Adipocyte (in vitro differentiated cells): ENCODE data around the gene FBXL16.

Experiments used
- DNase-seq: peaks from one replicate; pipeline ENCODE4 v3.0.0-alpha.2; 2015; ENCODE audit warnings: low read depth
- H3K27me3 ChIP-seq: replicated peaks from 2 replicates; pipeline ENCODE4 v1.7.0; 2013; ENCODE audit warnings: mild to moderate bottlenecking, low read length, moderate library complexity; ENCODE audit not compliant: control insufficient read depth, insufficient read depth
- H3K36me3 ChIP-seq: 2 replicates; pipeline ENCODE4 v1.7.0; 2013; ENCODE audit warnings: low read length, mild to moderate bottlenecking, moderate library complexity; ENCODE audit not compliant: control insufficient read depth, insufficient read depth, severe bottlenecking
- H3K4me1 ChIP-seq: 2 replicates; pipeline ENCODE4 v1.7.0; 2013; ENCODE audit warnings: mild to moderate bottlenecking, low read length, moderate library complexity; ENCODE audit not compliant: control insufficient read depth, insufficient read depth
- H3K4me3 ChIP-seq: 2 replicates; pipeline ENCODE4 v1.7.0; 2013; ENCODE audit warnings: mild to moderate bottlenecking, low read length, moderate library complexity
- H3K9ac ChIP-seq: 2 replicates; pipeline ENCODE4 v1.7.0; 2013; ENCODE audit warnings: mild to moderate bottlenecking, low read length, moderate library complexity
- H3K9me3 ChIP-seq: 2 replicates; pipeline ENCODE4 v1.7.0; 2013; ENCODE audit warnings: mild to moderate bottlenecking, low read length, moderate library complexity; ENCODE audit not compliant: control insufficient read depth

Gene FBXL16

DNA sequence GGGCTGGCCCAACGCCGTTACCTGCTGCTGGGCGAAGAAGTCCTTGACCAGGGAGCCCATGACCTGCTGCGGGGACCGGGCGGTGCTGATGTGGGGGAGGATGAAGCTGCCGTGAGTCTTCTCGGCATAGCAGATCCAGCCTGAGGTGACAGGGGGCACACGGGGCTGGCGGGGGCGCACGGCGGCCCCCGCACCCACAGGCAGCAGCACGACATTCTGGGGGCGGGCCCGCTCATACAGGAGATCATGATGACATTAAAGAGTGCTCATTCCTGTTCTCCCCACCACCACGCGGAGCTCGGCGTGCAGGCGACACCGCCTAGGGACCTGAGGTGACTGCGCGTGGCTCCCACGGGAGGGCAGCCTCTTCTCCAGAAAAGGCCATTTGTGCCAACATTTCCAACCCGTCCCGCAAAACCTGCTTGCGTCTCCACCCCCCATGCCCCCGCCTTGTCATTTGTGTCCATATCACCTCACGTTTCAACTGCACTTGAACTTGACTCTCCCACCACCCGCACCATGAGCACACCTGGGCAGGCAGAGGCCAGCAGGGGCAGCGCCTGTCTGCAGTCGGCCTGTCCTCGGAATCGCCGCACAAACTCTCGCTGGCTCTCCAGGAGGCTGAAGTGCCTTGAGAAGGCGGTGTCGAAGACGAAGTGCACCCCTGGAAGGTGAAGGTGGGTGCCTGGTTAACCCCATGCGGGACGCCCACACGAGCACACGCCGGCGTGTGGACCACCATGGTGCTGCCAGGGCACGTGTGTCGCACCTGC lies 28.8 kb upstream of the FBXL16 start:
- peaks cover 46% of the 10 kb centered on the region for H3K36me3 ChIP-seq
- H3K27me3 ChIP-seq: no peaks in the 10 kb centered on the region
- no peak overlapping the region for H3K4me3 ChIP-seq
- H3K9ac ChIP-seq: no peak overlapping the region
- H3K4me1 ChIP-seq: no peaks in the 10 kb centered on the region
- no peaks in the 10 kb centered on the region for H3K9me3 ChIP-seq
- DNase-seq: no peak

- no peak for DNase-seq
- Histone ChIP-seq H3K36me3 (peaks cover 46% of the 10 kb centered on the region), H3K9ac (no peak overlapping the region), H3K9me3 (no peaks in the 10 kb centered on the region), H3K4me3 (no peak overlapping the region), H3K27me3 (no peaks in the 10 kb centered on the region), H3K4me1 (peaks cover under 1% of the 10 kb centered on the region)
Measured at GRCh38 chr16:733382-734207, 28.0 kb upstream of the FBXL16 start.

DNA sequence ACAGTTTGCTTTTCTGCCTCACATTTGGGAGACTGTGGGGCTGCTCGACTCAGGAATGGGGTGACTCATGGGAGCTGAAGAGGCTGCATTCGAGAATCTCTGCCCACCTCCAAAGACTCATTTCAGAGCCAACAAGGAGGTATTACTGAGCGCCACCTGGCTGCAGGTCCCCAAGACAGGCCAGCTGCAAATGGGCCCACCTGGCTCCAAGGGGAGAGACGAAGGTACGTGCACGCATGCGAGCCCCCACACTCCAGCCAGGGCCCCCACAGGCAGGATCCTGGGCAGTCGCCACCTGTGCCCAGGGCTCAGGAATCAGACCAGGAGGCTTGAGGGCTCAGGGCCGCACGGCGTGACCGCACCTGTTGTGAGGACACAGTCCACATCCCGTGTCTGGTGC lies 27.3 kb upstream of the FBXL16 start:
- peaks cover 3% of the 10 kb centered on the region for H3K4me1 ChIP-seq
- H3K9ac ChIP-seq: no peak overlapping the region
- H3K4me3 ChIP-seq: no peak overlapping the region
- DNase-seq: no peak
- H3K9me3 ChIP-seq: no peaks in the 10 kb centered on the region
- H3K27me3 ChIP-seq: no peaks in the 10 kb centered on the region
- peaks cover 46% of the 10 kb centered on the region for H3K36me3 ChIP-seq

DNA sequence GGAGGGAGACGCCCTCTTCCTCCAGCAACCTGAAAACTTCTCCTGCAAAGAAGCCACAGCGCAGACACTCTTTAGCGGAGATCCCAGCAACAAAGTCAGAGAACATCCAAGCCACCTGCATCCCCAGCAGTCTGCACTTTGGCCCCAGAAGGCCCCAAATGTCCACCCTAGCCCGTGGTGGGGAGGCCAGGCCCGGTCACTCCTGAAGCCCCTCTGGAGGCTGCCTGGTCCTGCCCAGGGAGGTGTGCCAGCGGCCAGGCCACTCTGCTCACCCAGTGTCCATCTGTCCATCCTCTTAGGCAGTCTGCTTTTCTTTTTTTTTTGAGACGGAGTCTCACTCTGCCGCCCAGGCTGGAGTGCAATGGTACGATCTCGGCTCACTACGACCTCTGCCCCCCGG lies 26.7 kb upstream of the FBXL16 start:
- H3K9ac ChIP-seq: no peak overlapping the region
- no peaks in the 10 kb centered on the region for H3K9me3 ChIP-seq
- H3K4me3 ChIP-seq: no peak overlapping the region
- no peak for DNase-seq
- no peaks in the 10 kb centered on the region for H3K27me3 ChIP-seq
- H3K4me1 ChIP-seq: peaks cover 4% of the 10 kb centered on the region
- peaks cover 44% of the 10 kb centered on the region for H3K36me3 ChIP-seq

GRCh38 chr16:730666-731509 lies 25.3 kb upstream of the FBXL16 start:
- DNase-seq: no peak
- Histone ChIP-seq H3K4me1 (peaks cover 6% of the 10 kb centered on the region), H3K27me3 (no peaks in the 10 kb centered on the region), H3K36me3 (peaks cover 30% of the 10 kb centered on the region), H3K4me3 (no peak overlapping the region), H3K9me3 (no peaks in the 10 kb centered on the region), H3K9ac (no peak overlapping the region)

- Histone ChIP-seq H3K4me1 (peaks cover 6% of the 10 kb centered on the region), H3K27me3 (no peaks in the 10 kb centered on the region), H3K9ac (no peak overlapping the region), H3K9me3 (no peaks in the 10 kb centered on the region), H3K36me3 (peaks cover 21% of the 10 kb centered on the region), H3K4me3 (no peak overlapping the region)
- no peak for DNase-seq
Measured at GRCh38 chr16:729768-730665, 24.4 kb upstream of the FBXL16 start.

DNA sequence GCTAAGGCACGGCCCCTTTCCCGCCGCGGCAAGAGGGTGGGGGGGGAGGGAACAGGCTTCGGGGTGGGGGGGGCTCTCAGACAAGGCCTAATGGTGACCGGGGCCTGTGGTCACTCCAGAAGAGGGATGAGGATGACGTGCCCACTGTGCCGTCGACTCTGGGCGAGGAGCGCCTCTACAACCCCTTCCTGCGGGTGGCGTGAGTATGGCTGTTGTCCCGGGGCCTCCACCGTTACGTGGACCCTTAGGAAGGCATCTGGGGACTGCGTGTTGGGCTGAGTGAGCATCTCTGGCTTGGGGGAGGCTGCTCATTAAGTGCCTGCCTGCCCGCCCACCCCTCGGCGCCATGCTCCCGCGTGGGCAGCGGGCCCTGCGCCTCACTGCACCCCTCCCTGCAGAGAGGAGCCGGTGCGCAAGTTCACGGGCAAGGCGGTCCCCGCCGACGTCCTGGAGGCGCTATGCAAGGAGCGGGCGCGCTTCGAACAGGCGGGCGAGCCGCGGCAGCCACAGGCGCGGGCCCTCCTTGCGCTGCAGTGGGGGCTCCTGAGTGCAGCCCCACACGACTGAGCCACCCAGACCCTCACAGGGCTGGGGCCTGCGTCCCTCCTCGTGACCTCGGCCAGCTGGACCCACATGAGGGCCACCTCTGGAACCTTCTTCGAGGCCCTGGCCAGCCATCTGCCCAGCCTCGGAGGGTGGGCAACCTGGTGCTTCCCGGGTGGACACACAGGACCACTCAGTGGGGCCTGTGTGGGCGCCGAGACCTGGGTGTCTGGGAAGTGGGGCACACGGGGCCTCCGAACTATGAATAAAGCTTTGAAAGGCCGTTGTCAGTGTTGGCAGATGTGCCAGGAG lies 23.5 kb upstream of the FBXL16 start:
- Histone ChIP-seq H3K36me3 (peaks cover 13% of the 10 kb centered on the region), H3K27me3 (no peaks in the 10 kb centered on the region), H3K9ac (no peak overlapping the region), H3K9me3 (no peaks in the 10 kb centered on the region), H3K4me3 (peak overlapping the region; percentile 68), H3K4me1 (peaks cover 6% of the 10 kb centered on the region)
- DNase-seq: no peak

- no peaks in the 10 kb centered on the region for H3K27me3 ChIP-seq
- DNase-seq: peak; percentile 79
- H3K9ac ChIP-seq: peak overlapping the region; percentile 68
- peak overlapping the region; percentile 68 for H3K4me3 ChIP-seq
- peaks cover 6% of the 10 kb centered on the region for H3K36me3 ChIP-seq
- peaks cover 6% of the 10 kb centered on the region for H3K4me1 ChIP-seq
- no peaks in the 10 kb centered on the region for H3K9me3 ChIP-seq
Measured at GRCh38 chr16:728131-728889, 22.7 kb upstream of the FBXL16 start.

DNA sequence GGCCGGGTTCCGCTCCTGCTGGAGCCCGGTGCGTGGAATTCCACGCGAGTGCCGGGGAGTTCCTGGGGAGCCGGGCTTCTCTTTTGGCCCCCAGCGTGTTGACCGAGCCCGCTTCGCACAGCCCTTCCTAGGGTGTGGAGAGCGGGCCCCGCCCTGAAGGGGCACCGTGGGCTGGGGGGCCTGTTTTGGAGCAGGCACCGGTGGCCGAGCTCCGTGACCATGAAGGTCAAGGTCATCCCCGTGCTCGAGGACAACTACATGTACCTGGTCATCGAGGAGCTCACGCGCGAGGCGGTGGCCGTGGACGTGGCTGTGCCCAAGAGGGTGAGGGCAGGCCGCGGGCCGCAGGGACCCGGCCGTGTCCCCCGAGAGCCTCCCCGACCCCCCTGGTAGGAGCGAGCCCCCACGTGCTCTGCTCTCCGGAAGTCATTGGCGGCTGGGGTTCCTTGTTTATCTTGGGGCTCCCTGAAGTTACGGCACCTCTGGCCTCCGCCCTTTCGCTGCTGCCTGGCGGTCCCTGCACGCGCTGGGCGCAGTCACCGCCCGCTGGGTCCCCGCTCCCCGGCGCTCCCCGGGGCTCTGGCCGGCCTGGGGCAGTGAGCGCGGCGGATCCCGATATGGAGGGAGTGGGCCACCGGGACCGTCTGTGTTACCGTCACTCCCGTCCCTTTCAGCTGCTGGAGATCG lies 21.8 kb upstream of the FBXL16 start:
- peak overlapping the region; percentile 86 for H3K9ac ChIP-seq
- peak overlapping the region; percentile 79 for H3K4me3 ChIP-seq
- DNase-seq: peak; percentile 44
- no peaks in the 10 kb centered on the region for H3K36me3 ChIP-seq
- no peaks in the 10 kb centered on the region for H3K9me3 ChIP-seq
- H3K4me1 ChIP-seq: peaks cover 6% of the 10 kb centered on the region
- H3K27me3 ChIP-seq: no peaks in the 10 kb centered on the region
